ENCODE measurements around the gene TMEM266.
A peak's percentile ranks its signal among the peaks of the same experiment; 100 is the strongest.

The TMEM266 gene

DNA sequence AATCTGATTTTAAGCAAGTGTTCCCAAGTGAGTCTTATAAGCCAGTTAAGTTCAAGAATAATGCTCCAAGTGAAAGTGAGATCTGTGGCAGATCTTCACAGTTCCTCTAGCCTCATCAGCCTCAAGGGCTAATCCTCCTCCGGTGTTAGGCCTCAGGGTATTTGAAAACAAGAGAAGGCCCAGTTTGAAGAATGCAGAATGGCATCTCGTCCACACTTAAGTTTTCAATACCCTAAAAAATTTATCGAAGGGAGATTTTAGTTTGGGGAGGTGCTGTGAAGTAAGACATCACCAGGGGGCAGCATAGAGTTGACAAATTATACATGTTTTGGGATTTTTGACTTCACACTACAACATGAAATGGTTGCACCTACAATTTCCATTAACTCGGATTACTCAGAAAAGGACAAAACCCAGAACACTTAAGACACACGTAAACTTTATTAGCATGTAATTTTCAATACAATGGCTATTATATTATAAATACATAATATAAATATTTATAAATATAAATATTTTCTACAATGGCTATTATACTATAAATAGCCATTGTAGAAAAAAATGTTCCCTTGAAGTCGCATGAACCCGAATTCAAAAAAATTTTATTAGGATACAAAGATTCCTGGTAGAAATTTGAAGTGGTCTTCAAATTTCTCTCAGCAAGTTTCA, 2.3 kb upstream of the TMEM266 start:
- DNase-seq (peak; percentile 27 to 42 (median 34)), ATAC-seq (replicated peaks) (no peak)
- Mint-ChIP-seq H3K27ac (no peak overlapping the region), H3K9me3 (no peaks in the 10 kb centered on the region), H3K4me1 (ENCODE audit: low read depth in 2 of 2) (peaks cover 11 to 13% of the 10 kb centered on the region in 2 donors), H3K4me3 (no peak overlapping the region), H3K36me3 (ENCODE audit: insufficient read depth) (no peaks in the 10 kb centered on the region), H3K27me3 (peaks cover 48 to 61% of the 10 kb centered on the region in 2 donors)

DNA sequence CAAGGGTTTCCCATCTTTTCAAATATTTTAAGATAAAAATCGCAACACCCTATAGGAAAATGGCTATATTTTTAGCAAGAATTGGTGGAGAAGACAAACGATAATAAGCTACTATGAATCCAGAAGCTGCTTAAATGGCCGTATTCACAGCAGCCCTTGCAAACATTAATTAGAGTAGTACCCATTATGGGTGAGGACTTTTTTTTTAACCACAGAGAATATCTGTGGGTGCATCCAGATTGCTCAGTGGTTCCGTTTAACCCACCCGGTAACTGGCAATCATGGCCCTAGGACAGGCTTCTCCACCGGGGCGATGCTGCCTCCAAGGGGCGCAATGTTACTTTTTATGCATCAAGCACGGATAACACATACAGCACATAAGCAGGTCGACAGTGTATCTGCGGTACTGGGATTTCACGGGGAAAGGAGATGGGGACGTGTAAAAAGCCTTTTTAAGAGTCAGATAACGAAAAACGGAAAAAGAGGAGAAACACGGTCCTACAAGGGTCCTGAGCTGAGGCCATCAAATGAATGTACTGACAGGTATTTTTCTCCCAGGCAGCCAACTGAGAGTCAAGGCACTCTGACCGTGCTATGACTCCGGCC, 968 bp upstream of the TMEM266 start:
- no peaks in the 10 kb centered on the region for H3K36me3 Mint-ChIP-seq (ENCODE audit: insufficient read depth)
- peak overlapping the region; percentile 70 to 71 for H3K4me3 Mint-ChIP-seq
- no peaks in the 10 kb centered on the region for H3K9me3 Mint-ChIP-seq
- DNase-seq = no peak
- no peak overlapping the region for H3K27ac Mint-ChIP-seq
- peaks cover 57 to 74% of the 10 kb centered on the region in 2 donors for H3K27me3 Mint-ChIP-seq
- H3K4me1 Mint-ChIP-seq (ENCODE audit: low read depth in 2 of 2) = peaks cover 11 to 13% of the 10 kb centered on the region in 2 donors
- ATAC-seq (replicated peaks) = no peak

DNA sequence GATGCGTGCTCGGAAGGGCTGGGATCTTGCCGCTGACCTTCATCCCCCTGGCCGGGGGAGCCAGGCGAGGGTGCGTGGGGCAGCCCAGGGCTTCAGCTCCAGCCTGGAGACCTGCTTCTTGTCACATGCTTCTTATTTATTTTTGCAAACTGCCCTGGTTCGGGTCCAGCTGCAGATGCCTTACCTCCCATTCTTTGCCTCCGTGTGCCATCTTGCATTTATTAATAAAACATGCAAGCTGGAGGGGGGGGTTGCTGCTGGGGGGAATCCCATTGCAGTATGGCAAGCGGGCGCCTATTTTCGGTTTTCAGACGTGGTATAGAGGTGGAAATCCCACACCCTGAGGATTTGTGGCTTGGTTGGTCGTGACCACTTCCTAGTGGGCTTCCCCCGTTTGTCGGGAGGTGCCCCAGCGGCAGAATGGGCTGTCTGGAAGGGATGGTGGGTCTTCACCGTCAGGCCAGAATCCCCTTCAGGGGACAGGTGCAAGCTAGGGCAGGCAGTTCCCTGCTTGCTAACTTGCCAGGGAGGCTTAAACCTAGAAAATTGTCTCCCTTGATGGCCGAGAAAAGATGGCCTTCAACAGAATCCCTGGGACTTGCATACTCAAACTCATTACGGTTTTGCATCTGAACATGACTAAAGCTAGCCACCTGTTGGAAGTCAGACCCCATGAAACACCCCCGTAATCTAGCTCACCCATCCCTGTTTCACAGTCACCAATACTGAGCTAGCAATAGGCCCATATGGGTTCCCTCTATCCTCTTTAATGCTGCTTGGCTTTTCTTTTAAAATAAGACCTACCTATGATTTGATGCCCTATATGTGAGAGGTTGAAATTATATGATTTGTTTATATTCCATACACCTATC, 569 bp downstream of the TMEM266 start:
- H3K9me3 Mint-ChIP-seq = no peaks in the 10 kb centered on the region
- H3K27ac Mint-ChIP-seq = no peak overlapping the region
- ATAC-seq (replicated peaks) (peak; percentile 75), DNase-seq (peak; percentile 23 to 29 (median 24))
- peaks cover 16 to 18% of the 10 kb centered on the region in 2 donors for H3K4me1 Mint-ChIP-seq (ENCODE audit: low read depth in 2 of 2)
- peak overlapping the region; percentile 79 to 81 for H3K4me3 Mint-ChIP-seq
- H3K36me3 Mint-ChIP-seq (ENCODE audit: insufficient read depth) = no peaks in the 10 kb centered on the region
- H3K27me3 Mint-ChIP-seq = peaks cover 57 to 82% of the 10 kb centered on the region in 2 donors

DNA sequence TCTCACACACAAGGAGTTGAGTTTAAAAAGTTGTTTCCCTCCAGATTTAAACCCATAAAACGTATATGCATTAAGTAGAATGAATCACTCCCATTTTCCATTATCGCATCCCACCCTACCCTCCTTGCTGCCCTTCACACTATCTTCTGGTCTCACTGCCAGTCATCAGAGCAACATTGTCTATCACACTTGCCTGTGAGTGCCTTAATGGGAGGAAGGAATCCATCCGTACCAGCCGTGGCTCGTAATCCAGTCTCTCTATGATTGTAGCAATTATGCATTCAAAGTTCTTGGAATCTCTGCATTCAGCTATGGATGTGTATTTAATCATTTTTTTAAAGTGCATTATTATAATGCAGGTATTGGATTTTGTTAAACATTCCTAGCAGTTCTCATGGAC, 1.9 kb downstream of the TMEM266 start:
- DNase-seq (no peak), ATAC-seq (replicated peaks) (no peak)
- Mint-ChIP-seq H3K36me3 (ENCODE audit: insufficient read depth) (no peaks in the 10 kb centered on the region), H3K9me3 (no peaks in the 10 kb centered on the region), H3K27me3 (peaks cover 62 to 88% of the 10 kb centered on the region in 2 donors), H3K27ac (no peak overlapping the region), H3K4me3 (no peak overlapping the region), H3K4me1 (ENCODE audit: low read depth in 2 of 2) (peaks cover 20 to 24% of the 10 kb centered on the region in 2 donors)

DNA sequence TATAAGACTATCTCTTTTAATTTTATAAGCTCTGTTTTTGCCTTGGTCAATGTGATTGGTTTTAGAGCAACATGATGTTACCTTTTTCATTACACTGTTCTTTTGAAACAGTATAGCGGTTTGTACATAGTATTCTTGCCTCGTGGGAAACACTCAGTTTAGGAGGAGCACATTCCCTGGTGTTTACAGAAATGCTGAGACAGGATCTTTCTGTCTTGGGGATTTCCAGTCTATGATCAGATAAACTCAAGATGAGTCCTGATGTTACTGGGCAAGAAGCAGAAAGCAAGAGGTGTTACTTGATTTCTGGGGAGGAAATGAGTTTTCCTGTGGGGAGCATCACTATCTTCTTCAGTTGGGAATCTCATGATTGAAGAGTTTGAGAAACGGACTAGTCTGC, 2.5 kb downstream of the TMEM266 start:
- peaks cover 56 to 82% of the 10 kb centered on the region in 2 donors for H3K27me3 Mint-ChIP-seq
- H3K9me3 Mint-ChIP-seq = no peaks in the 10 kb centered on the region

DNA sequence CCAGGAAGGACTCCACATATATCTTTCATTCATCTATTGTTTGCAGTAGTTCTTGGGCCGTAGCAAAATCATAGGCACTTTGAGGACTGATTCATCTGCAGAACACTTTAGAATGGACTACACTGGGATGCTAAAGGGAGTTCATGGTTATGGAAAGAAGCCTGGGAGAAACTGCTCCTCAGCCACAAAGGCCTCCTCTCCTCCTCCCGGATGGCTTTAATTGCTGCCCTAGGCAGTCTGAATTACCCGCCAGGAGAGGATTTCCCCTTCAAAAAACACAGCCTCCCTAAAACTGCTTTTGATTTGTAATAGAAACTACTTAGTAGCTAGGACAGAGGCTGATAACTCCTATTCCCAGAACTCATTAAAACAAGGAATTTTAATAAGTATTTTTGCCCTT, 4.6 kb downstream of the TMEM266 start:
- DNase-seq (no peak), ATAC-seq (replicated peaks) (no peak)
- Mint-ChIP-seq H3K36me3 (ENCODE audit: insufficient read depth) (no peaks in the 10 kb centered on the region), H3K4me3 (no peak overlapping the region), H3K9me3 (no peaks in the 10 kb centered on the region), H3K27me3 (peaks cover 41 to 73% of the 10 kb centered on the region in 2 donors), H3K4me1 (ENCODE audit: low read depth in 2 of 2) (peaks cover 11% of the 10 kb centered on the region in 2 donors), H3K27ac (no peak overlapping the region)

More for the DNA sequence above, 2.5 kb downstream of the TMEM266 start:
- H3K4me3 Mint-ChIP-seq = no peak overlapping the region
- H3K36me3 Mint-ChIP-seq (ENCODE audit: insufficient read depth) = no peaks in the 10 kb centered on the region
- no peak for DNase-seq
- H3K4me1 Mint-ChIP-seq (ENCODE audit: low read depth in 2 of 2) = peaks cover 16 to 18% of the 10 kb centered on the region in 2 donors
- ATAC-seq (replicated peaks) = no peak
- H3K27ac Mint-ChIP-seq = no peak overlapping the region

DNA sequence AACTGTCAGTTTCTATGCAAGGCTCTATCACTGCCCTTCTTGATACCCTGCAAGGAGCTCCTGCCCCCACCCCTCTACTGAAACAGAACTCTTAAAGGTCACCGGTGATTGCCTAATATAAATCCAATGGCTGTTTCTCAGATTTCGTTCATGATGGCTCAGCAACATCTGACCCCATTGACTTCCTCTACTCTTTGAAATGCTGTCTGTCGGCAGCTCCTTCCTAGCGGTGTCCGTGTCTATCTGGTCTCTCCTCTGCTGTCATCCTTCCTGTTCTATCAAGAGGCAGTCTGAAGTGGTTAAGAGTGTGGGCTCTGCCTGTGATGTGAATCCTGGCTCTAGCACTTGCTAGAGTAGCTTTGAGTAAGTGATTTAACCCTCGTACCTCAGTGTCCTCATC, 5.5 kb downstream of the TMEM266 start:
- peaks cover 41 to 71% of the 10 kb centered on the region in 2 donors for H3K27me3 Mint-ChIP-seq
- H3K27ac Mint-ChIP-seq = peak overlapping the region in 1 of 2 donors; percentile 16
- DNase-seq = no peak
- peaks cover 9 to 11% of the 10 kb centered on the region in 2 donors for H3K4me1 Mint-ChIP-seq (ENCODE audit: low read depth in 2 of 2)
- no peaks in the 10 kb centered on the region for H3K36me3 Mint-ChIP-seq (ENCODE audit: insufficient read depth)
- peak; percentile 86 for ATAC-seq (replicated peaks)
- no peak overlapping the region for H3K4me3 Mint-ChIP-seq
- H3K9me3 Mint-ChIP-seq = no peaks in the 10 kb centered on the region

DNA sequence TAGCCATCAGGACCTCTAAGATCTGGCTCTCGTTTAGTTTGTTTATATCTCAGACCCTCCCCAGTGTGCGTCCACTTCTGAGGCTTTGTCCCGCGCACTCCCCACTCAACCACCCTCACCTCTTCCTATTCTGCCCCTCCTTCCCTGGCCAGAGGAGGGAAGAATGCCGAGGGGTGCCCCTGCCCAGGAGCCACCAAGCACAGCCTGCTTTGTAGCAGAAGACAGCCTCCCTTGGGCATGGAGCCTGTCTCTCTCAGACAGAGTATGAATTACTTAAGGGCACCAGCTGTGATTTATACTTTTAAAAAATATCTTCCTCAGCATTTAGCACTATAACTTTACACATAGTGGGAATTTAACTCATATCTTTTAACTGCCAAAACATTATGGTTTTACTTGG, 6.0 kb downstream of the TMEM266 start:
- ATAC-seq (replicated peaks) = no peak
- H3K27ac Mint-ChIP-seq = no peak overlapping the region
- peaks cover 39 to 66% of the 10 kb centered on the region in 2 donors for H3K27me3 Mint-ChIP-seq
- H3K4me1 Mint-ChIP-seq (ENCODE audit: low read depth in 2 of 2) = peaks cover 9 to 11% of the 10 kb centered on the region in 2 donors
- no peak overlapping the region for H3K4me3 Mint-ChIP-seq
- no peaks in the 10 kb centered on the region for H3K9me3 Mint-ChIP-seq
- H3K36me3 Mint-ChIP-seq (ENCODE audit: insufficient read depth) = no peaks in the 10 kb centered on the region
- no peak for DNase-seq

DNA sequence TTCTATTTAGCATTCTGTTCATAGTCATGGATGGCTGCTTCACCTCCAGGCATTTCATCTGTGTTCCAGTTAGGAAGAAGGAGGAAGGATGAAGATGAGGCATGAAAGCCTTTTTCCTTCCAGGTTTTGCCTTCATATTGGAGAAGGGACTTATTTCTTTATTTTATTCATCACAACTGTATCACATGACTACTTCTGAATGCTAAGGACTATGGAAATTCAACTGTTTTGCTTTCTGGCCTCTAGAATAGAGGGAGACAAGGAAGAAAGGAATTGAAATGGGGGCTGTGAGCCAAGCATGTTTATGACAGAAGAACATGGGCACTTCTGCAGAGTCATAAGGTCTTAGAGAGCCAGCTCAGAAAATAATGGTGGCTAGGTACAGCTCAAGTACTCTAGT, 10.4 kb downstream of the TMEM266 start:
- Mint-ChIP-seq H3K36me3 (ENCODE audit: insufficient read depth) (no peaks in the 10 kb centered on the region), H3K27me3 (peaks cover 16 to 30% of the 10 kb centered on the region in 2 donors), H3K27ac (no peak overlapping the region), H3K9me3 (no peaks in the 10 kb centered on the region), H3K4me1 (ENCODE audit: low read depth in 2 of 2) (peaks cover 6 to 8% of the 10 kb centered on the region in 2 donors), H3K4me3 (no peak overlapping the region)
- ATAC-seq (replicated peaks) = no peak
- DNase-seq = no peak

DNA sequence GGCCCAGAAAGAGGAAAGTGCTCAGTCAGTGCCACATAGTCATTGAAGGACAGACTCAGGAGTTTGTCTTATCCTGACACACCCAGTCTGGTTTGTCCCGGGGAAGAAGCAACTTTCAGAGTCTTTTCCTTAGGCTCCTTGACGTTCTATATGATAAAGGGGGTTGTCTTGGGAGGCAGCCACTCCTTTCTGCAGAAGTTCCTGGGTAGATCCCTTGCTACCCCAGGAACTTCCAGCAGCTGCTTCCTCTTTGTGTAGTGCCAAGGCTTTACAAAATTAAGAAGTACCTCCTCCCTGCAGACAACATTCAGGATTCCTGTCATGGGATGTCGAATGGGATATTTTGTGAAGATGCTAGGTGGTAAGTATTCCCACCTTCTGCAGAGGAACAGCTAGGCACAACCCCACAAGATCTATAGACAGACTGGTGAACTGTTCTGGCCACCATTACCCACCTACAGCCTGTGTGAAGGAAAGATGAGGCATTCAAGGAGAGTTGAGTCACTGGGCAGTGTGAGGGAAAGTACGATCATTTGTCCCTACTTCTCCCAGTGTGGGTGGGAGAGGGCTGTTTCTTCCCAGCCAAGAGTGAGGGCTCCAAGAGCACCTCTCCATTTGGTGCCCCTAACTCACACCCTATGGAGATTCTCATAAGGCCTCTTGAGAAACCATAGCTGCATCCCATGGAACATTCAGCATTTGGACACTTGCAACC, 11.3 kb downstream of the TMEM266 start:
- no peaks in the 10 kb centered on the region for H3K4me1 Mint-ChIP-seq (ENCODE audit: low read depth in 2 of 2)

DNA sequence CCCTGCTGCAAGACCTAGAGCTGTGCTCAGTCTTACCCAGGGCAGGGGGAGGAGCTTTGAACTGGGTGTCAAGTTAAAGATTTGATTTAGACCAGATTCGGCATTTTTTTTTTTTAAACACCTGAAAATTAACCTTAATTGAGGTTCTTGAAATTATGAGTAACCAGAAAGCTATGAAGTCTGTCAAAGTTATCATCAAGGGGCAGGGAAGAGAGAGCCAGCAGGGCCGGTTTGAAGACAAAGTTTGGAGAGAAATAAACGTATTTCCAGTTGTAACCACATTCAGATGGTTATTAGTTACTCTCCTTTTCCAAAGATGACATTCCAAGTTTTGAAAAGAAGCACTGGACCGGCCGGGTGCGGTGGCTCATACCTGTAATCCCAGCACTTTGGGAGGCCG, 12.0 kb downstream of the TMEM266 start:
- Mint-ChIP-seq H3K4me1 (ENCODE audit: low read depth in 2 of 2) (no peaks in the 10 kb centered on the region), H3K9me3 (no peaks in the 10 kb centered on the region), H3K27me3 (peaks cover 7 to 21% of the 10 kb centered on the region in 2 donors), H3K27ac (no peak overlapping the region), H3K36me3 (ENCODE audit: insufficient read depth) (no peaks in the 10 kb centered on the region), H3K4me3 (no peak overlapping the region)
- ATAC-seq (replicated peaks) (no peak), DNase-seq (no peak)

More for the DNA sequence above, 11.3 kb downstream of the TMEM266 start:
- Mint-ChIP-seq H3K27me3 (peaks cover 7 to 22% of the 10 kb centered on the region in 2 donors), H3K27ac (no peak overlapping the region), H3K36me3 (ENCODE audit: insufficient read depth) (no peaks in the 10 kb centered on the region), H3K9me3 (no peaks in the 10 kb centered on the region), H3K4me3 (no peak overlapping the region)
- ATAC-seq (replicated peaks) = no peak
- no peak for DNase-seq

DNA sequence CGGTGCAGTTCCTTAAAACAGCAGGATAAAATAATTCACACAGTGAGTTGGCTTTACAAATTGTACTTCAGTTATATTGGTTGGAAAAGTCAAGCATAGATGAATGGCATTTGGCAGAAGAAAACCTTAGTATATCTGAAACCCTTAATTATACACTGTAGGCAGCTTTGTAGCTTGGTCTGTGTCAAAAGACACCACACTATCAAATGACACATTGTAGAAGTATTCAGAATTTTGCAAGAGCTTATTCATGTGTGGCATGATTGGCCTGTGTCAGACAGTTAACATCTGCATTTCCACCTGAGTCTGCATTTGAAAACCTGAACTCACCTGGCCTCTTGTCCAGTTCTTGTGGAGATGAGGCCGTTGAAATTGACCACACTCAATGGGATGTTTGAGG, 13.8 kb downstream of the TMEM266 start:
- H3K27me3 Mint-ChIP-seq = peaks cover 7 to 19% of the 10 kb centered on the region in 2 donors
- no peak overlapping the region for H3K4me3 Mint-ChIP-seq
- no peaks in the 10 kb centered on the region for H3K9me3 Mint-ChIP-seq
- H3K4me1 Mint-ChIP-seq (ENCODE audit: low read depth in 2 of 2) = no peaks in the 10 kb centered on the region
- ATAC-seq (replicated peaks) (no peak), DNase-seq (no peak)
- H3K36me3 Mint-ChIP-seq (ENCODE audit: insufficient read depth) = no peaks in the 10 kb centered on the region
- no peak overlapping the region for H3K27ac Mint-ChIP-seq

DNA sequence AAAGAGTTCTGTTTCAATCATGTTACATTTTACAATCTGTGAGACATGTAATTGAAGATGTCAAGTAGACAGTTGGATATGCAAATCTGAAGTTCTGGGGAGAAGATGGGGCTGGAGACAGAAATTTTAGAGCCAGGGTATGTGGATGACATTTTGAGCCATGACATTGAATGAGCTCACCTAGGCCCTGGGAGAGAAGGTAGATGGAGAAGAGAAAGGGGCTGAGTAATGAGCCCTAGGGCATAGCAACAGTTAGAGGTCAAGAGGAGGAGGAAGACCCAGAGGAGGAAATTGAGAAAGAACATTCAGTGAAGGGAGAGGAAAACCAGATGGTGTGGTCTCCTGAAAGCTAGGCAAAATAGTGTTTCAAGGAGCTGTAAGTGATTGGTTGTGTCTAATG, 15.3 kb downstream of the TMEM266 start:
- no peaks in the 10 kb centered on the region for H3K9me3 Mint-ChIP-seq
- H3K4me3 Mint-ChIP-seq = no peak overlapping the region
- no peaks in the 10 kb centered on the region for H3K4me1 Mint-ChIP-seq (ENCODE audit: low read depth in 2 of 2)
- ATAC-seq (replicated peaks) = no peak
- H3K27ac Mint-ChIP-seq = no peak overlapping the region
- H3K36me3 Mint-ChIP-seq (ENCODE audit: insufficient read depth) = no peaks in the 10 kb centered on the region
- no peak for DNase-seq
- peaks cover 7 to 8% of the 10 kb centered on the region in 2 donors for H3K27me3 Mint-ChIP-seq
